ENCODE measurements around the gene CROCC.
"Not testable (repeated sequence)": the region's sequence is repeated elsewhere in the genome, so short reads cannot be mapped to it uniquely, and the experiment has no call there.

Gene CROCC

GRCh38 chr1:16921391-16922185, at the start of gene CROCC:
TSS of gene CROCC (plus strand) at chr1:16921931. CDS start at chr1:16922019, 88 bp downstream.
- in situ Hi-C loops (cut with MboI; ENCODE audit: low sequenced_read_pairs), result no loop called here

- in situ Hi-C loops (cut with MboI; ENCODE audit: low sequenced_read_pairs), result not testable (repeated sequence)
These were observed 49.3 kb upstream of the CROCC start for GRCh38 chr1:16872152-16873075.

- in situ Hi-C loops (cut with MboI; ENCODE audit: low sequenced_read_pairs), result not testable (repeated sequence)
These were observed 48.5 kb upstream of the CROCC start for GRCh38 chr1:16873076-16873879.

- in situ Hi-C loops (cut with MboI; ENCODE audit: low sequenced_read_pairs), result not testable (repeated sequence)
These were observed 46.6 kb upstream of the CROCC start for GRCh38 chr1:16874968-16875765.

- in situ Hi-C loops (cut with MboI; ENCODE audit: low sequenced_read_pairs), result not testable (repeated sequence)
These were observed 40.0 kb upstream of the CROCC start for GRCh38 chr1:16881742-16882141.

- in situ Hi-C loops (cut with MboI; ENCODE audit: low sequenced_read_pairs), result no loop called here
These were observed 38.7 kb upstream of the CROCC start for GRCh38 chr1:16882986-16883385.

GRCh38 chr1:16884487-16884886, 37.2 kb upstream of the CROCC start:
- in situ Hi-C loops (cut with MboI; ENCODE audit: low sequenced_read_pairs), result not testable (repeated sequence)

- in situ Hi-C loops (cut with MboI; ENCODE audit: low sequenced_read_pairs), result no loop called here
These were observed 34.7 kb upstream of the CROCC start for GRCh38 chr1:16886860-16887605.

GRCh38 chr1:16888860-16889816, 32.6 kb upstream of the CROCC start:
- in situ Hi-C loops (cut with MboI; ENCODE audit: low sequenced_read_pairs), result no loop called here

- in situ Hi-C loops (cut with MboI; ENCODE audit: low sequenced_read_pairs), result not testable (repeated sequence)
These were observed 31.2 kb upstream of the CROCC start for GRCh38 chr1:16890539-16891021.

- in situ Hi-C loops (cut with MboI; ENCODE audit: low sequenced_read_pairs), result not testable (repeated sequence)
These were observed 30.7 kb upstream of the CROCC start for GRCh38 chr1:16891057-16891456.

GRCh38 chr1:16892978-16893525, 28.7 kb upstream of the CROCC start:
- in situ Hi-C loops (cut with MboI; ENCODE audit: low sequenced_read_pairs), result not testable (repeated sequence)

GRCh38 chr1:16893796-16894195, 27.9 kb upstream of the CROCC start:
- in situ Hi-C loops (cut with MboI; ENCODE audit: low sequenced_read_pairs), result not testable (repeated sequence)

GRCh38 chr1:16894338-16894737, 27.4 kb upstream of the CROCC start:
- in situ Hi-C loops (cut with MboI; ENCODE audit: low sequenced_read_pairs), result not testable (repeated sequence)

- in situ Hi-C loops (cut with MboI; ENCODE audit: low sequenced_read_pairs), result not testable (repeated sequence)
These were observed 26.5 kb upstream of the CROCC start for GRCh38 chr1:16895233-16895597.

- in situ Hi-C loops (cut with MboI; ENCODE audit: low sequenced_read_pairs), result not testable (repeated sequence)
These were observed 26.0 kb upstream of the CROCC start, which contains the start of gene RNU1-2 for GRCh38 chr1:16895598-16896315. TSS of gene RNU1-2 (plus strand) at chr1:16895980.

Data from HL-60/S4 treated with retinoic acid at 250 ng/mL for 4 days and 3 days (cell line).